HG03432 (cell line): Measurements from ENCODE around the gene COL4A2.
"Not testable (repeated sequence)": the region's sequence is repeated elsewhere in the genome, so short reads cannot be mapped to it uniquely, and the experiment has no call there.

Experiments used
- ATAC-seq: cut with Tn5 transposase; IDR thresholded peaks from one replicate; pipeline ENCODE4 v1.9.1; 2021; ENCODE audit warnings: mild to moderate bottlenecking, moderate library complexity; ENCODE audit not compliant: unreplicated experiment

COL4A2 gene

DNA sequence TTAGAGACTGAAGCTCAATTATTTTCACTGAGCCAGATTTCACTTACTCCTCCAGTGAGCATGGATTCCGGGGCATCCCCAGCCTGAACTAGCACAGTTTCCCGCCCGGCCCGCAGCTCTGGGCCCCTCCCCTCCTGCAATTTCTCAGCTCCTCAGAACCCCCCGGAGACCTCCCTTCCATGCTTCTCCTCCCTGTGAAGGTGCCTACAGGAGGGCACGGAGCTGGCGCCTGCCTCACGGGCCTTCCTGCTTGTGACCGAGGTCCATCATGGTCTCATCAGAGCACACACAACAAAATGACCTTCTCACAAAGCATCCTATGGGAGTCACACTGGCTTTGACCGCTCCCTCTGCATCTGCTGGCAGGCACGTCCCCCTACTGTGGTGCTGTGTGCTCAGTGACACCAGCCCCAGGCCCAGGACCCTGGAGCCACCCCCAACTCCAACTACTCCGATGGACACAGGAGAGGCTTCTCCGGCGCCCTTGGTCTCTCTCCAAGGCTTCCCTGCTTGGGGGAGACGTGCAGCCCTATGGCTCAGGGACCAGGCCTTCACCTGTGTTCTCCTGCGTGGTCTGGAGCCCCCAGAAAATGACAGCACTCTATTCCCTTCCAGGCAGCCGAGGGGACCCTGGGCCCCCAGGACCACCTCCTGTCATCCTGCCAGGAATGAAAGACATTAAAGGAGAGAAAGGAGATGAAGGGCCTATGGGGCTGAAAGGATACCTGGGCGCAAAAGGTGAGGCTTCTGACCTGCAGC, 177.4 kb downstream of the COL4A2 start:
- ATAC-seq = no peak

DNA sequence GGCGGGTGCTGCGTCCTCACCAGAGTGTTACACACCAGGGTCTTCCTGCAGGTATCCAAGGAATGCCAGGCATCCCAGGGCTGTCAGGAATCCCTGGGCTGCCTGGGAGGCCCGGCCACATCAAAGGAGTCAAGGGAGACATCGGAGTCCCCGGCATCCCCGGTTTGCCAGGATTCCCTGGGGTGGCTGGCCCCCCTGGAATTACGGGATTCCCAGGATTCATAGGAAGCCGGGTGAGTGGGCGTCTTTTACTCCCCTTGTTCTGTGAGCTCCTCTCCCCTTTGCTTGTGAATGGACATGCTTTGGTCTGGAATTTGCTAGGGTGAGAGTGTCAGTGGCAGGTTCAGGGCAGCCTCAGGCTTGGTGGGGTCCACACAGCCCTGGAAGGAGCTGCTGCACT, 178.5 kb downstream of the COL4A2 start:
- no peak for ATAC-seq

GRCh38 chr13:110486061-110486715, 179.1 kb downstream of the COL4A2 start:
- no peak for ATAC-seq

DNA sequence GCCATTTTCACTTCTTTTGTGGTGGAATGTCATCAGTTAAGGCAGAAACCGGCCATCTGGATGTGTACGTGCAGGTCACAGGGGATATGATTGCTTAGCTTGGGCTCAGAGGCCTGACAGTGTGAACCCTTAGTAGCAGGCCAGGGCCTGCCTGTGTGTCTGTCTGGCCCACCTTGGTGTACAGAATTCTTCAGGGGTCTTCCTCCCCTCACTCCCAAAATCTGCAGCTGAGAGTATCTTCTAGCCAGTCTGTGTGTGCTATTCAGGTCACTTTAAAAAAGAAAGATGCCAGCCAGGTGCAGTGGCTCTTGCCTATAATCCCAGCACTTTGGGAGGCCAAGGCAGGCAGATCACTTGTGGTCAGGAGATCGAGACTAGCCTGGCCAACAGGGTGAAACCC, 179.8 kb downstream of the COL4A2 start:
- not testable (repeated sequence) for ATAC-seq

GRCh38 chr13:110490009-110490770, 183.1 kb downstream of the COL4A2 start:
- ATAC-seq = no peak

DNA sequence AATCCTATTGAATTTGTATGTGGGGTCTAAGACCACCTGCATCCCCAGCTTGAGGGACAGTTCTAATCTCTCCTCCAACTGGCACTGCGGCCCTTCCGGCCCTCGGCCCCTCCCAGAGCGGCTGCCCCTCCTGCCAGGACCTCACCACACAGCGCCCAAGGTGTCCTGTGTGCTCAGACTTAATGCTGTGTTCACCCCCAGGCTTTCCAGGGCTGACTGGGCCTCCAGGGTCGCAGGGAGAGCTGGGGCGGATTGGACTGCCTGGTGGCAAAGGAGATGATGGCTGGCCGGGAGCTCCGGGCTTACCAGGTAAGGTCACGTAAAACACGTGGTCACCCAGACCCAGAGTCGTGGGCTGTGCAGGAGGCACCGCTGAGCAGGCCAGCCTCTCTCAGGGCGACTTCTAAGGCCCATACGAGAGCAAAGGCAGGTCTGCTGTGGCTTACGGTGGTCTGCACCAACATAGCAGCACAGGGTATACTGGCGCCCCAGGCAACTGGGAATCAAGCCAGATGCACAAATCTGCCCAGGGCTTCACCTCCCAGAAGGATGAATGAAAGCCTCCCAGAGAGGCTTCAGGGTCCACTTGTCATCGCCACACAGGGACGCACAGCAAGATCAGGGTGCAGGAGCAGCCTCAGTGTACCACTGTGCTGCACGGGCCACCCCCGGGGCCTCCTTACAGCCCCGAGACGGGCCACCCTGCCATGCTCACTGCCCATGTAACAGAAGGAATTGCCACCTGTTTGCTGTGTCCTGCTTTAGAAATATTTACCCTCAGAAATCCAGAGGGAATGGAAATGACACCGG, 185.0 kb downstream of the COL4A2 start:
- ATAC-seq = no peak

DNA sequence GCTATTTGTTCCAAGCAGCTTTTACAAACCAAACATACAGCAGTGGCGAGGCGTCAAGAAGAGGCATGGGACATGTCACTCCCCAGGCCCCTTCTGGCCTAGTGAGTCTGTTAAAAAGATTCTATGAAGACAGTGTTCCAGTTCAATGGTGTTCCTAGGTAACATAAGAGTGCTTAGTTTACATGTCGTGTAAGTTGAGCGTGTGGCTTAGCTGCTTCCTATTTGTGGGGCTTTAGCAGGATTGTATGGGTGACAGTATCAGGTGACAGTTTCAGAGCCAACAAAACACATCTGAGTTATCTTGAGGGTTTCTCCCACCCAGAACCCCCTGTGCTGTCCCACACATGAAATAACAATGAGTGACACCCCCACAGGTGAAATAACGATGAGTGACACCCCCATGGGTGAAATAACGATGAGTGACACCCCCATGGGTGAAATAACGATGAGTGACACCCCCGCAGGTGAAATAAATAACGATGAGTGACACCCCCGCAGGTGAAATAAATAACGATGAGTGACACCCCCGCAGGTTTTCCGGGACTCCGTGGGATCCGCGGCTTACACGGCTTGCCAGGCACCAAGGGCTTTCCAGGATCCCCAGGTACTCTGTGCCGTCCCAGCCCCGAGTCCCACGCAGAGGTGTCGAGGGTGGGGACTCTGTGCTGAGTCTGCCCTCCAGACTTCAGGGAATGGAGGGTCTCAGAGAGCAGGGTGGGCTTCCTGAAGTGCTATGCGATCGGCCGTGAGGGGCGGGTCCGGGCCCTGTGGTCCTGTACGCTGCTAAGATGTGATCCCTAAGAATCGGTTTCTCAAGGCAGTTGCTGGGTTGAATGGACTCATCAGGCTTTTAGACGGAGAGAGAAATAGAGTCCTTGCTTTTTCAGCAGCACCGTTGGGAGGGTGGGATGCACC, 185.9 kb downstream of the COL4A2 start:
- ATAC-seq = no peak

- no peak for ATAC-seq
Observed at GRCh38 chr13:110493613-110494012, 186.5 kb downstream of the COL4A2 start.

GRCh38 chr13:110495376-110495775, 188.3 kb downstream of the COL4A2 start:
- ATAC-seq = no peak

- no peak for ATAC-seq
Observed at GRCh38 chr13:110495881-110496280, 188.8 kb downstream of the COL4A2 start.

DNA sequence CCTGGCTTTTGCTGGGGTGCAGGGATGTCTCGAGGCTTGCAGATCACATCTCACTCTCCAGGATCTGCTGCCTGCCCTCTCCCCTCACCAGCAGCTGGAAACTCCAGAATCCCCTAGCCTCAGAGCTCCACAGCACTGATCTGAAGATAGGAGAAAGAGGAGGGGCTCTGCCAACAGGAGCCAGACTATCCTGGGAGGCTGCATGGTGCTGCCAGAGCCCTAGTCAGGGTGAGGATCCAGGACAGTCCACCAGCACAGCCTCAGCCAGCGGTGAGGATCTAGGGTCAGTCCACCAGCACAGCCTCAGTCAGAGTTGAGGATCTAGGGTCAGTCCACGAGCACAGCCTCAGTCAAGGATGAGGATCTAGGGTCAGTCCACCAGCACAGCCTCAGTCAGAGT, 189.2 kb downstream of the COL4A2 start:
- no peak for ATAC-seq

- no peak for ATAC-seq
Observed at GRCh38 chr13:110497003-110497402, 189.9 kb downstream of the COL4A2 start.

DNA sequence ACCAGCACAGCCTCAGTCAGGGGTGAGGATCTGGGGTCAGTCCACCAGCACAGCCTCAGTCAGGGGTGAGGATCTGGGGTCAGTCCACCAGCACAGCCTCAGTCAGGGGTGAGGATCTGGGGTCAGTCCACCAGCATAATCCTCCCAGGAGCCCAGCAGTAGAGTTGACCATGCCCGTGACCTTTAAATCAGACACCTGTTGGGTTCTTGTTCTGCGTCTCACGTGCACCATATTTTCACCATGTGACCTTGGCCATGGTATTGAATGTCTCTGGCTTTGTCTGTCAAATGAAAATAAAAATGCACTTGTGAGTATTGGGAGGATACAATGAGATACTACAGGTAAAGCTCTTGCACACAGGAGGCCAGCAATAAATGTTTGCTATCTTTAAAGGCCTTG, 190.8 kb downstream of the COL4A2 start:
- ATAC-seq = not testable (repeated sequence)

DNA sequence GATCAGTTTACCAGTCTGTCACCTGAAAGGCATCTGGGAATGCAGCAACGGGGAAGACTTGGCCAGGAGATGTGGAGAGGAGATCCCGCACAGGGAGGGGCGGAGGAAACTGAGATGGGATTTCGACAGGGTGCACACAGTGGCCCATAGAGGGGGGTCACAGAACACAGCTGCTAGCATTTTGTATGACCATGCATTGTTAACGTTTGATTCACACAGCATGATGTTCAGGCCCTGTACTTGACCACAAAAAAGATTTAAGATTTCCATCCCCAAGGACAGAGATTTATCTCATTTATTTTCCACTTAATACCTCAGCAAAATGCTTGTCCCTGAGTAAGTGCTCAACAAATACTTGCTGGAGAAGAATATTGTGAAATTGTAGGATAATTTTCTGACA, 191.2 kb downstream of the COL4A2 start:
- no peak for ATAC-seq

GRCh38 chr13:110498765-110499164, 191.7 kb downstream of the COL4A2 start:
- ATAC-seq = no peak

GRCh38 chr13:110499621-110500281, 192.7 kb downstream of the COL4A2 start:
- ATAC-seq = no peak

DNA sequence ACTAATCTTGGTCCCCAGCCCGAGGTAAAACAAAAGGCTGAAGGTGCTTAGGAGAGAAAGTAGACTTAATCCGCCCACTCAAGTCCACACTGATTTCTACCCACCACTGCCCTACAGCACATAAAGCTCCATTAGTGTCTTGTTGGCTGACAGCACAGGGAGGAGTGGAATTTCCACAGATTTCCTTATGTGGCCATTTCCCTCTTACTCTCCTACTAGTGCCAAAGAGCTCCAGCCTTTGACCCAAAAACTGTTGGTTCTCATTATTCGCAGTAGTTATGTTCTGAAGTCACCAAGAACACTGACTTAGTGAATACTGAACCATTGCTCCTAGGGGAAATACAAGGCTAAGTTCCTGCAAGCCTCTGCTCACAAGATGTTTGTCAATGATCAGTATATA, 193.3 kb downstream of the COL4A2 start:
- no peak for ATAC-seq

- ATAC-seq = no peak
Observed at GRCh38 chr13:110501188-110501587, 194.1 kb downstream of the COL4A2 start.
